Loucy (cell line): ENCODE data around the gene WNT4.

Source experiments
- H2AFZ ChIP-seq: fragments of 200-600 bp; sonication (generic); 2 replicates; pipeline ENCODE4 v1.6.0; 2016; ENCODE audit warnings: antibody characterized with exemption, mild to moderate bottlenecking, low read length, moderate library complexity
- H3F3A ChIP-seq: fragments of 200-600 bp; 2 replicates; pipeline ENCODE4 v1.6.0; 2016; ENCODE audit warnings: antibody characterized with exemption, low read depth, mild to moderate bottlenecking
- H3K27me3 ChIP-seq: fragments of 200-600 bp; sonication (generic); 2 replicates; pipeline ENCODE4 v1.6.1; 2014; ENCODE audit warnings: low read length, mild to moderate bottlenecking; ENCODE audit not compliant: insufficient read depth, poor library complexity, severe bottlenecking
- H3K36me3 ChIP-seq: fragments of 200-600 bp; sonication (generic); 2 replicates; pipeline ENCODE4 v1.6.1; 2016; ENCODE audit warnings: low read length; ENCODE audit not compliant: insufficient read depth
- H3K4me1 ChIP-seq: fragments of 200-600 bp; sonication (generic); 2 replicates; pipeline ENCODE4 v1.5.1; 2014; ENCODE audit warnings: low read length, mild to moderate bottlenecking; ENCODE audit not compliant: insufficient read depth, poor library complexity, severe bottlenecking
- H3K4me2 ChIP-seq: fragments of 200-600 bp; sonication (generic); 2 replicates; pipeline ENCODE4 v1.6.0; 2014; ENCODE audit warnings: antibody characterized with exemption, low read length, low read depth, mild to moderate bottlenecking; ENCODE audit not compliant: poor library complexity, severe bottlenecking
- H3K4me3 ChIP-seq: fragments of 200-600 bp; sonication (generic); 2 replicates; pipeline ENCODE4 v1.5.1; 2014; ENCODE audit warnings: low read length, mild to moderate bottlenecking, mixed read lengths; ENCODE audit not compliant: poor library complexity, severe bottlenecking
- H3K79me2 ChIP-seq: fragments of 200-600 bp; sonication (generic); 2 replicates; pipeline ENCODE4 v1.6.1; 2014; ENCODE audit warnings: low read length; ENCODE audit not compliant: insufficient read depth
- H3K9ac ChIP-seq: fragments of 200-600 bp; sonication (generic); 2 replicates; pipeline ENCODE4 v1.6.0; 2014; ENCODE audit warnings: mild to moderate bottlenecking, low read depth, low read length, moderate library complexity; ENCODE audit not compliant: poor library complexity, severe bottlenecking
- H3K9me2 ChIP-seq: fragments of 200-600 bp; sonication (generic); replicated peaks from 2 replicates; pipeline ENCODE4 v1.6.1; 2016; ENCODE audit warnings: low read depth, low read length, mixed read lengths
- H3K9me3 ChIP-seq: fragments of 200-600 bp; sonication (generic); 2 replicates; pipeline ENCODE4 v1.6.1; 2014; ENCODE audit warnings: mild to moderate bottlenecking, antibody characterized with exemption, low read length, low read depth; ENCODE audit not compliant: insufficient read depth
- H4K20me1 ChIP-seq: fragments of 200-600 bp; sonication (generic); 2 replicates; pipeline ENCODE4 v1.6.0; 2014; ENCODE audit warnings: antibody characterized with exemption, low read length, mild to moderate bottlenecking; ENCODE audit not compliant: insufficient read depth, poor library complexity, severe bottlenecking
- EZH2phosphoT487 ChIP-seq: fragments of 200-600 bp; IDR thresholded peaks from 2 replicates; pipeline ENCODE4 v1.6.1; 2018; ENCODE audit warnings: antibody characterized with exemption, mild to moderate bottlenecking, moderate library complexity, borderline replicate concordance
- TF ChIP-seq, protein P1 (sequence below): fragments of 200-600 bp; sonication (generic); conservative IDR thresholded peaks from 2 replicates; pipeline ENCODE4 v1.5.1; 2014; ENCODE audit warnings: mild to moderate bottlenecking, antibody characterized with exemption, low read length

Gene WNT4

GRCh38 chr1:22098752-22099151 lies 44.1 kb downstream of the WNT4 start:
- Histone ChIP-seq H3F3A (no peaks in the 10 kb centered on the region), H3K27me3 (no peaks in the 10 kb centered on the region), H3K4me2 (no peak overlapping the region), H2AFZ (no peak overlapping the region), H4K20me1 (peaks cover 7% of the 10 kb centered on the region), H3K4me1 (no peaks in the 10 kb centered on the region), H3K36me3 (peaks cover 44% of the 10 kb centered on the region; the same call in 1 of the 2 replicates), H3K4me3 (no peak overlapping the region), H3K9me3 (no peaks in the 10 kb centered on the region), H3K79me2 (peaks cover 16% of the 10 kb centered on the region; the same call in 1 of the 2 replicates), H3K9ac (no peak overlapping the region), H3K9me2 (no peaks in the 10 kb centered on the region)
- no peak for TF ChIP-seq EZH2phosphoT487
- TF ChIP-seq, protein P1, sequence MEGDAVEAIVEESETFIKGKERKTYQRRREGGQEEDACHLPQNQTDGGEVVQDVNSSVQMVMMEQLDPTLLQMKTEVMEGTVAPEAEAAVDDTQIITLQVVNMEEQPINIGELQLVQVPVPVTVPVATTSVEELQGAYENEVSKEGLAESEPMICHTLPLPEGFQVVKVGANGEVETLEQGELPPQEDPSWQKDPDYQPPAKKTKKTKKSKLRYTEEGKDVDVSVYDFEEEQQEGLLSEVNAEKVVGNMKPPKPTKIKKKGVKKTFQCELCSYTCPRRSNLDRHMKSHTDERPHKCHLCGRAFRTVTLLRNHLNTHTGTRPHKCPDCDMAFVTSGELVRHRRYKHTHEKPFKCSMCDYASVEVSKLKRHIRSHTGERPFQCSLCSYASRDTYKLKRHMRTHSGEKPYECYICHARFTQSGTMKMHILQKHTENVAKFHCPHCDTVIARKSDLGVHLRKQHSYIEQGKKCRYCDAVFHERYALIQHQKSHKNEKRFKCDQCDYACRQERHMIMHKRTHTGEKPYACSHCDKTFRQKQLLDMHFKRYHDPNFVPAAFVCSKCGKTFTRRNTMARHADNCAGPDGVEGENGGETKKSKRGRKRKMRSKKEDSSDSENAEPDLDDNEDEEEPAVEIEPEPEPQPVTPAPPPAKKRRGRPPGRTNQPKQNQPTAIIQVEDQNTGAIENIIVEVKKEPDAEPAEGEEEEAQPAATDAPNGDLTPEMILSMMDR: no peak

DNA sequence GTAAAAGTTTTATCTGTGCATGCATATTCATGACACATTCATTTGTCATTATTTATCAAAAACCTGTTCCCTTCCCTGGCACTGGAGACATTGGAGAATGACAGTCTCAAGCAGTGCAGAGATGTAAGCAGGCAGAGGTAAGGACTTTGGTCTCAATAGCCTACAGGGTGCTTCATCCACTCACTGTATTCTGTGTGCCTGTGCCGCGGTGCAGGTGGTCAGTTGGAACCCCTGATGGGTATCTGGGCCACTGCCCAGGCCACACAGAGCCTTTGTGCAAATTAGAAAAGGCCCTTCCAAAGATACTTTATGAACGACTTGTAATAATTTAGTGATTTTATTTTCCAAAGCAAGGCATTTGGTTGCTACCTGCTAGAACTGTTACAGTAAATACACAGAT lies 46.4 kb downstream of the WNT4 start:
- Histone ChIP-seq H3F3A (no peaks in the 10 kb centered on the region), H3K9me2 (no peaks in the 10 kb centered on the region), H3K9me3 (no peaks in the 10 kb centered on the region), H3K27me3 (no peaks in the 10 kb centered on the region), H3K9ac (no peak overlapping the region), H3K4me2 (no peak overlapping the region), H3K36me3 (peaks cover 56% of the 10 kb centered on the region; the same call in 1 of the 2 replicates), H3K4me3 (no peak overlapping the region), H3K4me1 (peaks cover 6% of the 10 kb centered on the region), H2AFZ (no peak overlapping the region), H3K79me2 (peaks cover 32% of the 10 kb centered on the region), H4K20me1 (peaks cover 18% of the 10 kb centered on the region)
- TF ChIP-seq, protein P1: no peak
- TF ChIP-seq EZH2phosphoT487: no peak

DNA sequence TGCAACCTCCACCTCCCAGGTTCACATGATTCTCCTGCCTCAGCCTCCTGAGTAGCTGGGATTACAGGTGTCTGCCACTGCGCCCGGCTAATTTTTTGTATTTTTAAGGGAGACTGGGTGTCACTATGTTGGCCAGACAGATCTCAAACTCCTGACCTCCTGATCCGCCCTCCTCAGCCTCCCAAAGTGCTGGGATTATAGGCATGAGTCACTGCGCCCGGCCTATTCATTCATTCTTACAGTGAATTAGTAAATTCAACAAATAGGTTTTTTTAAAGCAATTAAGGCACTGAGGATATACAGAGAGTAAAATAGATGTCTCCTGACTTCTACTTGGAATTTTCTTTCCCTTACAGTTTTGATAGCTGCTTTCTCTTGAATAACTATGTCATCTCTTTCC lies 46.9 kb downstream of the WNT4 start:
- Histone ChIP-seq H4K20me1 (peaks cover 21% of the 10 kb centered on the region), H2AFZ (no peak overlapping the region), H3K4me2 (no peak overlapping the region), H3K79me2 (peaks cover 36% of the 10 kb centered on the region), H3F3A (no peaks in the 10 kb centered on the region), H3K9me3 (no peaks in the 10 kb centered on the region), H3K27me3 (no peaks in the 10 kb centered on the region), H3K4me3 (no peak overlapping the region), H3K9ac (no peak overlapping the region), H3K4me1 (peaks cover 8% of the 10 kb centered on the region), H3K9me2 (no peaks in the 10 kb centered on the region), H3K36me3 (peaks cover 60% of the 10 kb centered on the region; the same call in 1 of the 2 replicates)
- TF ChIP-seq EZH2phosphoT487: no peak
- TF ChIP-seq, protein P1: no peak
